NCI-H2196 (cell line): ENCODE results near the gene NUDT3.
"Not testable (repeated sequence)": the region's sequence is repeated elsewhere in the genome, so short reads cannot be mapped to it uniquely, and the experiment has no call there.

Experiments used
- DNase-seq: peaks from one replicate; lab custom pipeline; 2025; ENCODE audit not compliant: unreplicated experiment; lab: John Stamatoyannopoulos, UW

The NUDT3 gene

DNA sequence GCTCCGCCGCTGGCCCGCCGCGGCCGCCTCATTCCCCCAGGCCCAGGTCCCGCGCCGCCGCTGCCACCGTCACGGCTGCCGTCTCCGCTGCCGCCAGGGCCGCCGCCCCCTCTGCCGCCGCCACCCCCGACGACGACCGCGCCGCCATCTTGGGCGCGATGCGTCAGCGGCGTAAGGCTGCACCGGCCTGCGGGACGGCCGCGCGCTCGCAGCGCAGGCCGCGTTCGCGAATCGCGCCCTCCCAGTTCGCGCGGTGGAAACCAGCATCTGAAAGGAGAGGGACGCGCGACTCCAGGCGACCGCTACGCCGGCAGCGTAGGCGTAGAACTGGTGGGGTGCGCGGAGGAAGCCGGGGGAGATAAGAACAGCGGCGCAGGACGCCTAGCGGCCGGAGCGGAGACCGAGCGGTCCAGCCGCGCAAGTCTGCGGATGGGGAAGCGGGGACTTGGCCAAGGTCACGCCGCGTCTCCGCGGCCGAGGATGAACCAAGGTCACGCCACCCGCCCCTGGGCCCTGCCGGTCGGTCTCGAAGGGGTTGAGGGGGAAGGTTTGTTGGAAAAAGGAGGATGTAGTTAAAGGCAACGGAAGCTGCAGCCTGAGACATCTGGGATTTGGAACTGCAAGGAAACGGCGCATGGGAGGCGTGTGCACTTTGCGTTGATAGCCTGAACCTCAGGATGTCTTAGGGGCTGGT is at the start of gene NUDT3:
TSS of gene NUDT3 (minus strand) at position 173 of the 694 bp plus-strand sequence. CDS start 307 bp downstream, outside the sequence.
- DNase-seq = peak; percentile 96

GRCh38 chr6:34441526-34441925 is 49.1 kb upstream of the NUDT3 start:
- DNase-seq = no peak

DNA sequence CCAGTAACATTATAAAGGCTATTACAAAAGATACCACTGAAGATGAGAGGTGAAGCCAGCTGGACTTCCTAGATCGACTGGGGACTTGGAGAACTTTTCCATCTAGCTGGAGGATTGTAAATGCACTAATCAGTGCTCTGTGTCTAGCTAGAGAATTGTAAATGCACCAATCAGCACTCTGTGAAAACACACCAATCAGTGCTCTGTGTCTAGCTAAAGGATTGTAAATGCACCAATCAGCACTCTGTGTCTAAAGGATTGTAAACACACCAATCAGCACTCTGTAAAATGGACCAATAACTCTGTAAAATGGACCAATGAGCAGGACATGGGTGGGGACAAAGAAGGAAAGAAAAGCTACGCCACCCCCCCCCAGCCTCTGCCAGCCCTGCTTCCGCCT is 47.0 kb upstream of the NUDT3 start:
- no peak for DNase-seq

- DNase-seq = no peak
These were observed 46.2 kb upstream of the NUDT3 start for GRCh38 chr6:34438705-34439104.

DNA sequence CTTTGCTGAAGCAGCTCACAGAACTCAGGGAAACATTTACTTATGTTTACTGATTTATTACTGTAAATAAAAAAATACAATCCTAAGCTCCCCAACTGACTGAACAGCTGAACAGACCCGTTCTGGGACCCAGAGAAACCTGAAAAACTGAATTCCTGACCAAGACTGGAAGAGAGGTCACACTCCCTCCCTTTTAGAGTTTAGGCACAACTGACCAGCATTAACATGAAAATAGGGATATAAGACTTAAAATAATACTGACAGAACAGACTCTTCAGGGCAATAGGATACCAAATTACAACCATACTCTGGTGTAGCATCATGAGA is 45.1 kb upstream of the NUDT3 start:
- no peak for DNase-seq

DNA sequence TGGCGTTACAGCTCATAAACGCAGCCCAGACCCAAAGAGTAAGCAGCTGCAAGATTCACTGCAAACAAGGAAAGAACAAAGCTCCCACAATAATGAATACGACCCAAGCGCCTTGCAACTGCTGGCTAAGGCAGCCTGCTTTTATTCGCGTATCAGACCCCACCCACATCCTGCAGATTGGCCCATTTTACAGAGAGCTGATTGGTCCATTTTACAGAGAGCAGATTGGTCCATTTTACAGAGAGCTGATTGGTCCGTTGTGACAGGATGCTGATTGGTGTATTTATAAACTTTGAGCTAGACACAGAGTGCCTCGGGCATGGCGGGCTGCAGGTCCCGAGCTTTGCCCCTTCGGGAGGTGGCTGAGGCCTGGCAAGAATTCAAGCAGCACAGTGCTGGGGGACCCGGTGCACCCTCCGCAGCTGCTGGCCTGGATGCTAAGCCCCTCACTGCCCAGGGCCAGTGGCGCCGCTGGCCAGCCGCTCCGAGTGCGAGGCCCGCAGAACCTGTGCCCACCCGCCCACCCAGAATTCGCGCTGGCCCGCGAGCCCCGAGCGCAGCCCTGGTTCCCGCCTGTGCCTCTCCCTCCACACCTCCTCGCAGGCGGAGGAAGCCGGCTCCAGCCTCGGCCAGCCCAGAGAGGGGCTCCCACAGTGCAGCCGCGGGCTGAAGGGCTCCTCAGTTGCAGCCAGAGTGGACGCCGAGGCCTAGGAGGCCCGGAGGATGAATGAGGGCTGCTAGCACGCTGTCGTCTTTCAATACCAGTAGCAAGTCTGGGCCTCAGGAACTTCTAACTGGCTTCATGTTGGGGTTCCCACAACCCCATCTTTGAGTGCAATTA is 44.6 kb upstream of the NUDT3 start:
- no peak for DNase-seq

DNA sequence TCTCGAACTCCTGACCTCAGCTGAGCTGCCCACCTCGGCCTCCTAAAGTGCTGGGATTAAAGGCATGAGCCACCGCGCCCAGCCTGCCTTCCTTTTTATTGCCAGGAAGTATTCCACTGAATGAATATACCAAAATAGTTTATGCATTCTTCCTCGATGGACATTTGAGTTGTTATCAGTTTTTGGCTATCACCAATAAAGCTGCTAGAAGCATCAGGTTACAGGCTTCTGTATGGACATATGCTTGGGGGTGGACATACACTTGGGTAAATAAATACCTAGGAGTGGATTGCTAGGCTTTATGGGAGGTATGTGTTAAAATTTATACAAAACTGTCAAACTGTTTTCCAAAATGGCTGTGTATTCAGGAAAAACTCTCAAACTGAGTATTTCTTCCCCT is 43.4 kb upstream of the NUDT3 start:
- no peak for DNase-seq

DNA sequence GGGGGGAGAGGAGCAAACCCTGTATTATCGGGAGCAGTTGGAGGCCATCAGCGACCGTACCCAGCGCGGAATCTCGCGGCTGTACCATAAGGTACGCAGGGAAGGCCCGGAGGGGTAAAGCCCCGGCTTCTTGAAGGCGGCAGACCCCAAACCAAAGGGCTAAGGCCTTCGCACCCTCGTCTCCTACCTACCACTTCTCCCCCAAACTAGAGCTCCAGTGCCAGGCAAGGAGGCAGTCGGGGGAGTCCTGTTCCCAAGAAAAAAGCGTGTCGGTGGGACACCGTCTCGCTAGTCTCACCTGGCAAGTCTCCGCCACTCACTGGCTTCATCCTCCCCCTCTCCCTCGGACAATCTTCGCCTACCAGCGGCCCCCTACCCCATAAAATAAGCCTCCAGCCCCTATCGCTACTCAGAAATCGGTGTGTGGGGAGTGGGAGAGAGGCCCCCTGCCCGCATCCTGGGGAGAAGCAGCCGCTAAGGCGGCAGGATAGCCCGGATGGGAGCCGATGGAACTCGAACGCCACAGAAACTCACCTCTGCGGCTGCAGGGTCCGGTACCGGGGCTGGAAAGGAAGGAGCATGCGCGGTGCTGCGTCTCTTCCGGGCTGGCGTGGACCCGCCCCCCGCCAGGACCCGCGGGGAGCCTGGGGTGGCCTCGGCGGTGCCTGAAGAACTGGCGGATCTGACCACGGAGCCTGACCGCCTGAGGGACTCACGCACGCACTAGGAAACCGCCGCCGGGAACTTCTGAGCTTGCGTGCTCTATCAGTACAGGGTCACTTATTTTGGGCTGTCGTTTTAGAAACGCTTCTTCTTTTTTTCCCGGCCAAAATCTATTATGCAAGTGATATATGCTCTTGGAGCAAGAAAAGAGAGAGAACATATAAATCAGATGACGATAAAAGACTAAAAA is 33.3 kb upstream of the NUDT3 start, which contains the start of gene RPS10:
TSS of gene RPS10 (minus strand) at position 572 of the 913 bp plus-strand sequence. CDS start 848 bp downstream, outside the sequence.
- DNase-seq = peak; percentile 92

DNA sequence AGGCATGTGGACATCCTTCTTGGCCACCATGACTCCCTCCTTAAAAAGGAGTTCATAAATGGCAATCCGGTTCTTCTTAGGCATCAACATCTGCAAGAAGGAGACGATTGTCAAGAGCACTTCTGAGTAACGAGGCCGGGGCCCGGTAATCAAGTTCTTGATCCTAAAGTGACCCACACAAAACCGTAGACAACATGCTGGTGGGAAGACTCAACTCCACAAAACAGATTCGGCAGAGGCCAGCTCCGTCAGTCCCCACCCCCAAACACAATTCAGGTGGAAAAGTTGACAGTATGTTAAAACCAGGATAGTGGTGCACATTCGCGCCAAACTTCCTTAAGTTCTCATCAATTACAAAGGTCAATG is 32.6 kb upstream of the NUDT3 start:
- DNase-seq = no peak

- no peak for DNase-seq
These were observed 32.0 kb upstream of the NUDT3 start for GRCh38 chr6:34424200-34425131.

- DNase-seq = no peak
These were observed 30.8 kb upstream of the NUDT3 start for GRCh38 chr6:34423254-34423653.

DNA sequence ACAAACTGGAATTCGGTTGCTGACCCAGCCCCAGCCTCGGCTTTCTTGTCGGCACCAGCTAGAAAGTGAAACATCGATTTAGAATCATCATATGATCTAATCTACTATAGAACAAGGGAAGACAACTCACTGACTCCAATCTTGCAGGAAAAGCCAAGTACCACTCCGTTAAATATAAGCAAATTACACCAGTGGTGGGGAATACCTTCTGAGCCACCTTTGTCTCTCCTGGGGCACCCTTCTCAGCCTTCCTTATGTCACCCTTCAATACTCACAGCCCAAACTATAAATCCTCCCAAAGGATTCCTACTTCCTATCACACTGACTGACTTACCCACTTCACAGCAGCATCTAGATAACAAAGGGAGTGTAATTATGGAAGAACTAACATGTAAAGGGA is 25.9 kb upstream of the NUDT3 start:
- DNase-seq = no peak

GRCh38 chr6:34416877-34417371 is 24.5 kb upstream of the NUDT3 start:
- no peak for DNase-seq

DNA sequence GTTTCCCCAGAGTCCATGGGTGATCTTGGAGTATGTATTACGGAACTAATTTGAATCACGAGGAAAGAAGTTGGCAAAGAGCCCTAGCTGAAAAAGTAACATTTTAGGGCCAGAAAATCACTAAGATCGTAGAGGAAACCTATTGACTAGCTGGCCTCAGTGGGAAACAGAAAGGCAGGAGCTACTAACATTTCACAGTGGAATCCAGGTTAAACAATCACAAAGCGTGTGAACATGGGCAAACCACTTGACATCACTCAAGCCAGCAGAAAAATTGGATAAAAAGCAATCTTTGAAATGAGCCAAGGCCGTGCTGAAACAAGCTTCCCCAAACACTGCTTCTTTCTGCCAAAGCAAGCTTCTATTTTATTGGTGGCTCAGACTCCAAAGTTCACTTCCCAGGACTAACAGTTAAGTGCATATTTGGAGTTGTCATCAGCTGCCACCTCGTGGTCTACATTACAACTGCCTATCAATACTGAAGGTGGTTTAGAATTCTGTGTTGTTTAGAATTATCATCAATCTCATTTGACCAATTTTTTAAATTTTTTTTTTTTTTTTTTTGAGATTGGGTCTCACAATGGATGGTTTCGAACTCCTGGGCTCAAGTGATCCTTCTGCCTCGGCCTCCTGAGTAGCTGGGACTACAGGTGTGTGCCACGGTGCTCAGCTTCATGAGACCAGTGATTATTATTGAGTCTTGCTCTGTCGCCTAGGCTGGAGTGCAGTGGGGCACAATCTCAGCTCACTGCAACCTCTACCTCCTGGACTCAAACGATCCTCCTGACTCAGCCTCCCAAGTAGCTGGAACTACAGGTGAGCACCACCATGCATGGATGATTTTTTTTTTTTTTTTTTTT is 22.8 kb upstream of the NUDT3 start:
- peak; percentile 60 for DNase-seq

DNA sequence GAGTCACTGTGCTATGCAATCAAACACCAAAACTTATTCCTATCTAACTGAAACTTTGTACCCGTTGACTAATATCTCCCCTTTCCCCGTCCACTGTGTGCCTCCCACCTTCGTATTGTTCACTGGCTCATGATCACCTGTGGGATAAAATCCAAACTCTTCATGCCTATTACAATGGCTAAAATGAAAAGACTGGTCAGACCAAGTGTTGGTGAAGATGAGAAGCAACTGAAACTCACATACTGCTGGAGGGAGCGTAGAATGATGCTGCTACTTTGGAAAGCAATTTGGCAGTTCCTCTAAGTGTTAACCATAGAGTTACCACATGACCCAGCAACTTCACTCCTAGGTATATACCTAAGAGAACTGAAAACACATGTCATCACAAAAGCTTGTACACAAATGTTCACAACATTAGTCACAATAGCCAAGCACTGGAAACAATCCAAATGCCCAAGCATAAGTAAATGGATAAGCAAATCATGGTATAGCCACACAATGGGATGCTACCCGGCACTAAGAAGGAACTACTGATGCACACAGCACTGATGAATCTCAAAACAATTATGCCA is 20.3 kb upstream of the NUDT3 start:
- no peak for DNase-seq

GRCh38 chr6:34412016-34412415 is 19.5 kb upstream of the NUDT3 start:
- DNase-seq = no peak

GRCh38 chr6:34407915-34408314 is 15.4 kb upstream of the NUDT3 start:
- DNase-seq = not testable (repeated sequence)

DNA sequence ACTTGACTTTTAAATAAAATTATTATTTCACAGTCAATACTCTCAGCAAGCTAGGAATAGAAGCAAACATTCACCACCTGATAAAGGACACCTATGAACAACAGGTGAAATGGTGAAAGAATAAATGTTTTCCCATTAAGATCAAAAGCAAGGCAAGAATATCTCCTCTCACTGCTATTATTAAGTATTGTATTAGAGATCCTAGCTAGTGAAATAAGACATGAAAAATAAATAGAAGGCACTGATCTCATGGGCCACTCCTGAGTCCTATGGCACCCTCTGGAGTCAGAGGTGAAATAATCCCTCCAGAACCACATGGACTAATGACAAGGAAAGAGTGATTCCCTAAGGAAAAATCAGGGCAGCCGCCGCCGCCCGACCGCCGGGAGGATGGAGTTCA is 4.0 kb upstream of the NUDT3 start:
- no peak for DNase-seq

DNA sequence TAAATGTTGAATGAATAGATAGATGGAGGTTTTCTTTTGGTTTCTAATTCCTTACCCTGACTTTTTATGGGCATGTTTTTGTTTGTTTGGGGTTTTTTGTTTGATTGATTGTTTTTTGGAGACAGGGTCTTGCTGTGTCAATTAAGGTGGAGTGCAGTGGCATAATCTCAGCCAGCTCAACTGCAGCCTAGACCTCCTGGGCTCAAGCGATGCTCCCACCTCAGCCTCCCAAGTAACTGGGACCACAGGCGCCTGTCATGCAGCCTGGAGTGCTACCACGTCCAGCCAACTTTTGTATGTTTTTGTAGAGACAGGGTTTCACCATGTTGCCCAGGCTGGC is 1.5 kb upstream of the NUDT3 start:
- no peak for DNase-seq
